Inflammatory macrophage treated with lipopolysaccharide for 1 hour (primary cell): Measurements from ENCODE around the gene TUBB4B.

Experiments used
- DNase-seq, 2 donors: peaks; one replicate each; pipeline ENCODE4 v3.0.0-alpha.2; 2020 to 2022

TUBB4B gene

DNA sequence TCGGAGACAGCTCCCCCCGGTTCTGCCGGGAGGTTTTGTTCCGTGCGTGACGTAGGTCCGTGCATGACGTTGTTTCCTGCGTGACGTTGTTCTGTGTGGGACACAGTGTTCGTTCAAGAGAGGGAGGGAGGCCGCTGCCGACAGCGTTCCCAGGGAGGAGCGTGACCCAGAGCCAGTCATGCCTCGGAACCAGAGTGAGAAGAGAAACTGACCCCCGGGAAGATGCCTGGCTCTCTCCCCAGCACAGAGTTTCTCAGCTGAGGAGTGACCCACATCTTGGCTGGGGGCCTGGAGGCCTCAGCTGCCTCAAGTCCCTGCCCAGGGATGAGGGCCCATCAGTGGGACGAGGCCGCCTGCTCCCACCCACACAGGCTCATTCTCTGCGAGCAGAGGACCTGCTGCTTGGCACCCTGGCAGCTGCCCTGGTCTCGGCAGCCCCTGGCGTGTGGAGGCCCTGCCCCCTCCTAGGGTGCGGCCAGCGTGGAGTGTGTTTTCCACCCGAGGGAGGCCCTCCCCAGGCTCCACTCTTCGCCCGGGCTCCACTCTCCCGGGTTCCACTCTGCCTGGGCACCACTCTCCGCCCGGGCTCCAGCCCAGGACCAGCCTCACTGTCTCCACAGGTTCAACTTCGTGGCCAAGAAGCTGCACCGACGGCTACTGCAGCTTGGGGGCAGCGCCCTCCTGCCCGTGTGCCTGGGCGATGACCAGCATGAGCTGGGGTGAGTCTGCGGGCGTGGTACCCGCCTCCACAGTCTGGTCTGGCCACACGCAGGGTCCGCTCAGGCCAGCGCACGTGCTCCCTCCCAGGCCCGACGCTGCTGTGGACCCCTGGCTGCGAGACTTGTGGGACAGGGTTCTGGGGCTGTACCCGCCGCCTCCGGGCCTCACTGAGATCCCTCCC is 27.7 kb upstream of the TUBB4B start:
- DNase-seq, result no peak

DNA sequence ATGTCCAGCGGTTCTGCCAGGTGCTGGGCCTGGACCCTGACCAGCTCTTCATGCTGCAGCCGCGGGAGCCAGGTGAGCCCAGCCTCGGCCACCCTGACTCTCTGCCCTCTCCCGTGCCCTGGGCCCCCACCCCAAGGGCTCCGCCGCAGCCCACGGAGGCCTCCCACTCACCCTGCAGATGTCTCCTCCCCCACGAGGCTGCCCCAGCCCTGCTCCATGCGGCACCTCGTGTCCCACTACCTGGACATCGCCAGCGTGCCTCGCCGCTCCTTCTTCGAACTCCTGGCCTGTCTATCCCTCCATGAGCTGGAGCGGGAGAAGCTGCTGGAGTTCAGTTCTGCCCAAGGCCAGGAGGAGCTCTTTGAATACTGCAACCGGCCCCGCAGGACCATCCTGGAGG is 26.5 kb upstream of the TUBB4B start:
- no peak for DNase-seq

DNA sequence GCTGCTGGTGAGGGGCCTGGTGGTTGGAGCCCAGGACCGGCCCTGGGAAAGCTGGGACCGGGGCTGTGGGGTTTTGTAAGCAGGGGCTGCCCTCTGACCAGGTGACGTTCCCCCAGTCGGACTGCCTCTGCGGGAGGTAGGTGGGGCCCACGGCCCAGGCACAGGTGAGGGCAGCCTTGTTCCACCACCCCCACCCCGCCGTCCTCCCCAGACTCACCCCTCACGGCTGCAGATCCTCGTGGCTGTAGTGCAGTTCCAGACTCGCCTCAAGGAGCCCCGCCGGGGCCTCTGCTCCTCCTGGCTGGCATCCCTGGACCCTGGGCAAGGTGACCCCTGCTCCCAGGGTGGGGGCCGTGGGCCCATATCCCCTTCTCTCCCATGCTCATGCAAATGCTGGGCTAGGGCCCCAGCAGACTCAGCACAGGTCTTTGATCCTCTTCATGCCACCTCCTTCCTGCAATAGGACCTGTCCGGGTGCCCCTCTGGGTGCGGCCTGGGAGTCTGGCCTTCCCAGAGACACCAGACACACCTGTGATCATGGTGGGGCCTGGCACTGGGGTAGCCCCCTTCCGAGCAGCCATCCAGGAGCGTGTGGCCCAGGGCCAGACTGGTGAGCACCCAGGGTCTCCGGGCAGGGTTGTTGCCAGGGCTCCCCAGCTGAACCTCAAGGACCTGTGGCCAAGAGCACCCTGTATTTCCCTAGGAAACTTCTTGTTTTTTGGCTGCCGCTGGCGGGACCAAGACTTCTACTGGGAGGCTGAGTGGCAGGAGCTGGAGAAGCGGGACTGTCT is 25.7 kb upstream of the TUBB4B start:
- no peak for DNase-seq

- no peak for DNase-seq
Measured at GRCh38 chr9:137216188-137216965, 24.7 kb upstream of the TUBB4B start.

DNA sequence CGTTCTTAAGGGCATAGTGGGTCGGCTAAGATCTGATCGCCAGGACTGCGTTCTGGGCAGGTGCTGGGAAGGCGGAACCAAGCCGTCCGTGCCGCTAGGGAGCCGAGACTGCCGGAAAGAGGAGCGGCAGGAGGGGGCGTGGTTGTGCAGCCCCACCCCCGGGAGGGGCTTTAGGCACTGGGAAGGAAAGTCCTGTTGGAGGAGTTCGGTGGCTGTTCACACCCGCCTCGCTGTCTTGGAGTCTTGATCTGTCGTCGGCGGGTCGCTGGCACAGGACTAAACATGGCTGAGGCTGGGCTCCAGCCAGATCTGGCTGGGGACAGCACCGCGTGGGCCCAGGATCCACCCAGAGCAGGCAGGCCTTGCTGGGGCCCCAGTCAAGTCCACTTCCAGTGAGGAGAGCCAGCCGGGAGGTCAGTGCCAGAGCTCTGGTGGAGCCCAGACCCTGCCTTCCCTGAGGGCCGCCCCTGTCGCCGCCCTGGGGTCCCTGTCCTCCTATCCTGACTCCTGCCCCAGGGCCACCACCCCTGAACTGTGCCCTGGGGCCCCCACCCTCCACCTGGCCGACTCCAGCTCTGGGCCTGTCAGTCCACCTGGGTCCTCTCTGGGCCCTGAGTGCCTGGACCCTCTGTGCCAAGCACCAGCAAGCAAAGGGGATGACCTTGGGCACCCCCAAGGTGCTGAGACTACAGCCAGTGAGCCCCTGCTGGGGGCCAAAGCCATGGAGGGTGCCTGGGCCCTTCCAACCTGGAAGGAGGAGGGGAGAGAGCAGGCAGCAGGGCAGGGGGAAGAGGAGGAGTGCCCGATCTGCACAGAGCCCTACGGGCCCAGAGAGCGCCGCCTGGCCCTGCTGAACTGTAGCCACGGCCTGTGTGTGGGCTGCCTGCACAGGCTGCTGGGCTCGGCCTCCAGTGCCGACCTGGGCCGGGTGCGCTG is 23.5 kb upstream of the TUBB4B start:
- DNase-seq, result no peak

GRCh38 chr9:137218212-137218753 is 22.8 kb upstream of the TUBB4B start:
- DNase-seq, result no peak

DNA sequence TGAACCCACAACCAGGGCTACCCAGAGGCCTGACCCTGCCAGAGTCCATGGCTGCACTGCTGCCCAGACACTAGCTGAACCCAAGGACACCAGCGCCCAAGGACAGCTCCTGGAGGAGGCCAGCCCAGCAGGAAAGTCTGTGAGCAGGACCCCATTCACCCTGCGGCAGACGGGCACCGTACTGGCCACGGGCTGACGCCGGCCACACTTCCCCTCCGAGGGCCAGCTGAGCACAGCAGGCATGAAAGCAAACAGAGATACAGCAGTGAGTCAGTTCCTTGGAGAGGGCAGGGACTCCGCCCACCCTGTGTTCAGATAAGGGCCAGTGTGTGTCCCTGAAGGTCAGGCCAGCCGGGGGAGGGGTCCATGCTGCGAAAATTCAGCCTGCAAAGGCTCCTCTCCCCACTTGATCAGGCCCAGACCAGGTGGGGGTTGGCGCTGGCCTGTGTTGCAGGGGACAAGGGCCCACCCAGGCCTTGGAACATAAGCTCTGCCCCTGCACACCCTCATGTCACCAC is 22.3 kb upstream of the TUBB4B start:
- peak in 1 of 2 donors; percentile 24 for DNase-seq

DNA sequence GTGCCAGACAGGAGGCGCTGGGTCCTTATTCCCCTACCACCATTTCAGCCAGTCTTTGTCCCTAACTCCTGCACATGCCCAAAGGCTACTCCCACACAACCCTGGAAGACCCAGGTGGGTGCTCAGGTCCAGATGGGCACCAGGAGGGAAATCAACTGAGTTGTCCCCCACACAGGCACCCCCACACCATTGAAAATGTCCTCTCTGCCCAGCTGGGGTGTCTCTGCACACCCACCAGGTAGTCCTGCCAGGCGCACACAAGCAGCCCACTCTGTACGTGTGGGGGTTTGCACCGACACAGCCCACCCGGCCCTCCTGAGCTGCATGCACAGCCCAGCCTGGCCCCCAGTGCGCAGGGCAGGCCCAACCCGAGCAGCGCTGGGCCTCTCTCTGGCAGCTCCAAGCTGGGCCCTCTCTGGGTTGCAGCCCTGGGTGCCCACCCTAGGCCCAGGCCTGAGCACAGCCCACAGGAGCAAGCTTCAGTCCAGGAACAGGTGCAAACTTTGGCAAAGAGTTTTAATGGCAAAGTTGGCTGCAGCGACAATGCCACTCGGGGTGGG is 21.2 kb upstream of the TUBB4B start:
- no peak for DNase-seq

- no peak for DNase-seq
Measured at GRCh38 chr9:137220317-137221094, 20.6 kb upstream of the TUBB4B start.

DNA sequence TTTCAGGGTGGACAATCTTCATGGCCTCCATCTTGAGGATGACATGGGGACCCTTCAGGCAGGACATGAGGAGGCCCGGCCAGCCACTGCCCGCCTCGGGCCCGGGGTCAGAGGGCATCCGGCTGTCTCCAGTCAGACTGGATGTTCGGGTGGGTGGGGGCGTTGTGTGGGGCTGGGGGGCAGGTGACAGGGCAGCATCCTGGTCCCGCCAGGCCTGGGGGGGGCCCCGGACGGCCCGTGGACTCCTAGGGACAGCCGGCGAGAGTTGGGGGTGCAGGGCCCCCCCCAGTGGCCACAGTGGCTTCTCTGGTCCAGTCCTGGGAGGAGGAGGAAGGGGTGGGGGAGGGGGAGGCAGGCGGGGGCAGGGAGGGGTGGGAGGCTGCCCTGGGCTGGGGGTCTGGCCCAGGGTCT is 20.0 kb upstream of the TUBB4B start:
- no peak for DNase-seq

DNA sequence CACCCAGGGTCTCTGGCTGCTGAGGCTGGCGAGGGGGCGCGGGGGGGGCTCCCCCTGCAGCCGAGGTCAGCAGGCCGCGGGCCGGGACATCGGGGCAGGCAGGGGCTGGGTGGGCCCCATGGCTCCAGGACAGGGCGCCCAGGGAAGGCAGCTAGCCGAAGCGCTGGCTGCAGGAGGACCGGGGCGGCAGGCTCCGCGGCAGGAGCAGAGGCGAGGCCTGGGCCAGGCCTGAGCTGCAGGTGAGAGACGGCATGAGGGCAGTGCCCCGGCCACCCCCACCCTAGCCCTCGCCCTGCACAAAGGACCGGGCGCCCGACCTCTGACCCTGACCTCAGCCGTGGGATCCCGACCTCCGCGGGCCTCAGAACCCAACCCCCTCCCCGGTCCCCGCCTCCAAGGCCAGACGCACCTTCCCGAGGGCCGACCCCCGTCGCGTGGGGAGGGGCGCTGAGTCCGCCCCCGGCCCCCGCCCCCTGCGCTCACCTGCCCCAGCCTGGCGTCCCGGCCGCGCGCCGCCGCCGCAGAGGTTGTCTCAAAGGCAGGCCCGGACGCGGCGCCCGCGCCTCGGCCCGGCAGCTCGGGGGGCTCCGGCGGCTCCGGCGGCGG is 19.5 kb upstream of the TUBB4B start:
- no peak for DNase-seq

- no peak for DNase-seq
Measured at GRCh38 chr9:137222190-137223077, 18.7 kb upstream of the TUBB4B start, which contains the start of gene RNF208. Gene RNF208, minus strand, starts transcription at chr9:137222240. Its CDS starts 1,028 bp downstream, at chr9:137221212.

GRCh38 chr9:137223078-137223970 is 17.8 kb upstream of the TUBB4B start:
- peak; percentile 99 to 100 for DNase-seq

- peak in 1 of 2 donors; percentile 21 for DNase-seq
Measured at GRCh38 chr9:137224830-137225694, 16.0 kb upstream of the TUBB4B start, which contains the start of gene CYSRT1. Gene CYSRT1, plus strand, starts transcription at chr9:137225174. Its CDS starts 448 bp downstream, at chr9:137225622.

GRCh38 chr9:137225699-137226331 is 15.3 kb upstream of the TUBB4B start:
- DNase-seq, result no peak
